Thyroid gland (tissue), 4 donors: Measurements from ENCODE around the gene TES.

Experiments
- CTCF ChIP-seq, 6 experiments: fragments of 200-600 bp in 3 of 6; fragments of 450-650 bp in 3 of 6; sonication (generic) in 3 of 6; IDR thresholded peaks; one replicate each; pipeline ENCODE4 v1.5.1; 2016 to 2019; ENCODE audit warnings: antibody characterized with exemption in 6 of 6, mild to moderate bottlenecking in 2 of 6, inconsistent platforms in 1 of 6, moderate library complexity in 1 of 6
- POLR2A ChIP-seq, 2 donors: fragments of 450-650 bp; IDR thresholded peaks; one replicate each; pipeline ENCODE4 v1.6.1; 2017; ENCODE audit warnings: antibody characterized with exemption in 2 of 2, mild to moderate bottlenecking in 2 of 2, moderate library complexity in 1 of 2

- no peak for TF ChIP-seq CTCF (IDR thresholded peaks at IDR 0.05)
- TF ChIP-seq POLR2A (IDR thresholded peaks at IDR 0.05), result no peak
These were observed 83.3 kb downstream of the TES start for GRCh38 chr7:116293633-116294032.
